Small intestine (tissue), 7 donors: ENCODE measurements around the gene PLTP. TPM values are rescaled to one million over a fixed set of nuclear protein-coding genes. Genes with fewer than 3 reads are reported as not detected.

Source experiments
- DNase-seq, 2 donors: peaks; one replicate each; pipeline versions ENCODE4 v3.0.0 to v3.0.0-alpha.2; 2013
- FAIRE-seq: peaks from 2 replicates; lab custom pipeline; 2012; peaks lifted over from hg19 to GRCh38; lab: Jason Lieb, UNC
- H3K27ac ChIP-seq, 3 donors: one replicate each; pipeline ENCODE4 v1.5.1; 2013; ENCODE audit warnings: low read length in 2 of 3, mild to moderate bottlenecking in 2 of 3, control low read depth in 1 of 3, inconsistent platforms in 1 of 3, low read depth in 1 of 3, moderate library complexity in 1 of 3
- H3K27me3 ChIP-seq, 3 donors: one replicate each; pipeline ENCODE4 v1.6.1; 2013; ENCODE audit warnings: low read length in 3 of 3, inconsistent platforms in 1 of 3; ENCODE audit not compliant: control insufficient read depth in 3 of 3, insufficient read depth in 3 of 3
- H3K36me3 ChIP-seq, 3 donors: one replicate each; pipeline ENCODE4 v1.6.1; 2013; ENCODE audit warnings: low read length in 3 of 3, inconsistent platforms in 1 of 3, low read depth in 1 of 3, mild to moderate bottlenecking in 1 of 3, moderate library complexity in 1 of 3; ENCODE audit not compliant: control insufficient read depth in 3 of 3, insufficient read depth in 2 of 3
- H3K4me1 ChIP-seq, 3 donors: one replicate each; pipeline ENCODE4 v1.6.1; 2013; ENCODE audit warnings: low read length in 2 of 3, inconsistent platforms in 1 of 3, low read depth in 1 of 3, mild to moderate bottlenecking in 1 of 3, moderate library complexity in 1 of 3; ENCODE audit not compliant: control insufficient read depth in 3 of 3, insufficient read depth in 2 of 3
- H3K4me3 ChIP-seq, 3 donors: one replicate each; pipeline ENCODE4 v1.5.1; 2013; ENCODE audit warnings: low read length in 3 of 3, control low read depth in 1 of 3, inconsistent platforms in 1 of 3, low read depth in 1 of 3, mild to moderate bottlenecking in 1 of 3, moderate library complexity in 1 of 3
- H3K9me3 ChIP-seq, 2 donors: one replicate each; pipeline ENCODE4 v1.6.1; 2013; ENCODE audit warnings: low read depth in 1 of 2, low read length in 1 of 2; ENCODE audit not compliant: control insufficient read depth in 2 of 2, insufficient read depth in 1 of 2
- WGBS, 3 donors: extraction: QIAGEN DNeasy Blood & Tissue Kit; methylation state at CpG; one replicate each; pipeline ENCODE4 v1.1.7; 2013; 5-methylcytosine and 5-hydroxymethylcytosine counted together
- polyA plus RNA-seq, 4 donors: library from polyadenylated mRNA; stranded (reverse) in 3 of 4; unstranded in 1 of 4; fragments of 200-250 nt in 3 of 4; fragments of 120-200 nt in 1 of 4; gene quantifications; one replicate each; pipeline versions ENCODE4 v1.2.1 to v1.2.3, GENCODE V29; 2013
- donor health status: healthy with polysubstance abuse.
- donor health status: control.
- donor health status: control.
- donor health status: Bipolar disorder and iron deficiency.
- donor health status: healthy.

PLTP gene
- polyA plus RNA-seq, 4 donors, result 2.0 to 67.4 (median 17.1) TPM

DNA sequence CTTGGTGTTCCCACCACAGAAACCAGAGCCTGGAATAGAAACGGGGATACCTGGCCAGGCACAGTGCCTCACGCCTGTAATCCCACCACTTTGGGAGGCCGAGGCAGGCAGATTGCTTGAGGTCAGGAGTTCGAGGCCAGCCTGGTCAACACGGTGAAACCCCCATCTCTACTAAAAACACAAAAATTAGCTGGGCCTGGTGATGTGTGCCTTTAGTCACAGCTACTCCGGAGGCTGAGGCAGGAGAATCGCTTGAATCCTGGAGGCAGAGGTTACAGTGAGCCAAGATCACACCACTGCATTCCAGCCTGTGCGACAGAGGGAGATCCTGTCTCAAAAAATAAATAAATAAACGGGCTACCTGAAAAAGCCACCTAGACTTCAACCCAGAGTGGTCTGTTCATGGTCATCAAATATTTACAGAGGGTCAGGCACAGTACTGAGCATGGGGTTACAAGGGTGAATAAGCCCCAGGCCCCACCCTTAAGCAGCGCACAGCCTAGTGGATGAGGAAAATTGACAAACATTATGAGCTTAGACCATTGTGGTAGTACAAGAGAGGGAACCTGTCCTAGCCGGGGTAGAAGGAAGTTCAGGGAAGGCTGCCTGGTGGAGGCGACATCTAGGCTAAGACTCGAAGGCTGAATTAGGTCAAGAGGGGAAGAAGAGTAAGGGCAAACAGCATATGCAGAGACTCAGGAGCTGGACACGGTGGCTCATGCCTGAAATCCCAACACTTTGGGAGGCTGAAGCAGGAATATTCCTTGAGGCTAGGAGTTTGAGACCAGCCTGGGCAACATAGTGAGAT lies 15.3 kb upstream of the PLTP start:
- no peaks in the 10 kb centered on the region for H3K9me3 ChIP-seq
- no peak for DNase-seq
- no peaks in the 10 kb centered on the region for H3K27me3 ChIP-seq
- WGBS, 3 donors, result 50 to 77% (median 69%) methylated on average over 14 of the region's 14 CpGs
- FAIRE-seq, result no peak
- H3K36me3 ChIP-seq, result peaks cover 0 to 2% (median 0%) of the 10 kb centered on the region in 3 donors
- peaks cover 0 to 10% (median 0%) of the 10 kb centered on the region in 3 donors for H3K4me1 ChIP-seq
- no peak overlapping the region for H3K27ac ChIP-seq
- H3K4me3 ChIP-seq, result no peak overlapping the region

DNA sequence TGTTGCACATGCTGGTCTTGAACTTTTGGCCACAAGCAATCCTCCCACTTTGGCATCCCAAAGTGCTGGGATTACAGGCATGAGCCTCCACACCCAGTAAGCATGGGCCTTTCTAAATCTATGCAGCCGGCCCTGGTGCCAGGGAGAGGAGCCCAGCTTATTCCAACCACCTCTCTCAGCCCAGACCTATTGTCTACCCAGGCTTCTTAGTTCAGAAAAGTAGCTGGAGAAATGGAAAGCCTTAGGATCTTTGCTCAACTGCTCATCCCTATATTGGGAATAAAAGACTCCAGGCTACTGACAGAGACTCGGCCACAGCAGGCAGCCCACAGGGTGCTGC lies 14.7 kb upstream of the PLTP start:
- no peak for FAIRE-seq
- 66 to 87% (median 85%) methylated on average over 2 of the region's 2 CpGs for WGBS, 3 donors

GRCh38 chr20:45925821-45926506 lies 14.0 kb upstream of the PLTP start:
- no peak overlapping the region for H3K4me3 ChIP-seq
- H3K27me3 ChIP-seq, result no peaks in the 10 kb centered on the region
- WGBS, 3 donors, result 54 to 65% (median 63%) methylated on average over 9 of the region's 9 CpGs
- DNase-seq (no peak), FAIRE-seq (no peak)
- H3K27ac ChIP-seq, result no peak overlapping the region
- no peaks in the 10 kb centered on the region for H3K9me3 ChIP-seq
- no peaks in the 10 kb centered on the region for H3K36me3 ChIP-seq
- H3K4me1 ChIP-seq, result peaks cover 0 to 7% (median 0%) of the 10 kb centered on the region in 3 donors

More for the DNA sequence above, 14.7 kb upstream of the PLTP start:
- Histone ChIP-seq H3K27me3 (no peaks in the 10 kb centered on the region), H3K4me1 (peaks cover 0 to 7% (median 0%) of the 10 kb centered on the region in 3 donors), H3K27ac (no peak overlapping the region), H3K9me3 (no peaks in the 10 kb centered on the region), H3K4me3 (no peak overlapping the region), H3K36me3 (peaks cover 0 to 2% (median 0%) of the 10 kb centered on the region in 3 donors)
- no peak for DNase-seq

- H3K4me1 ChIP-seq, result peaks cover 0 to 7% (median 0%) of the 10 kb centered on the region in 3 donors
- 47 to 51% (median 47%) methylated on average over 21 of the region's 21 CpGs for WGBS, 3 donors
- H3K27me3 ChIP-seq, result no peaks in the 10 kb centered on the region
- peak; percentile 59 to 67 for DNase-seq
- H3K27ac ChIP-seq, result peak overlapping the region in 2 of 3 donors; percentile 53 to 77
- FAIRE-seq, result no peak
- no peak overlapping the region for H3K4me3 ChIP-seq
- no peaks in the 10 kb centered on the region for H3K36me3 ChIP-seq
- H3K9me3 ChIP-seq, result no peaks in the 10 kb centered on the region
Observed at GRCh38 chr20:45924391-45925261, 12.7 kb upstream of the PLTP start.

GRCh38 chr20:45921337-45922189 lies 9.6 kb upstream of the PLTP start:
- H3K9me3 ChIP-seq, result no peaks in the 10 kb centered on the region
- no peaks in the 10 kb centered on the region for H3K27me3 ChIP-seq
- H3K27ac ChIP-seq, result no peak overlapping the region
- H3K4me3 ChIP-seq, result no peak overlapping the region
- H3K36me3 ChIP-seq, result no peaks in the 10 kb centered on the region
- peaks cover 0 to 23% (median 0%) of the 10 kb centered on the region in 3 donors for H3K4me1 ChIP-seq
- 41 to 78% (median 58%) methylated on average over 10 to 11 of the region's 11 CpGs for WGBS, 3 donors
- DNase-seq (peak in 1 of 2 donors; percentile 42), FAIRE-seq (no peak)

- Histone ChIP-seq H3K4me3 (no peak overlapping the region), H3K9me3 (no peaks in the 10 kb centered on the region), H3K27ac (peak overlapping the region in 2 of 3 donors; percentile 39 to 83), H3K36me3 (no peaks in the 10 kb centered on the region), H3K27me3 (no peaks in the 10 kb centered on the region), H3K4me1 (peaks cover 0 to 23% (median 0%) of the 10 kb centered on the region in 3 donors)
- no peak for DNase-seq
- WGBS, 3 donors, result 75 to 77% (median 76%) methylated on average over 9 of the region's 9 CpGs
- no peak for FAIRE-seq
Observed at GRCh38 chr20:45920462-45921336, 8.7 kb upstream of the PLTP start.
